NCI-H1048 (cell line): Measurements from ENCODE around the gene MLLT3.

Experiments used
- DNase-seq: peaks from one replicate; lab custom pipeline; 2025; lab: John Stamatoyannopoulos, UW

MLLT3 gene

DNA sequence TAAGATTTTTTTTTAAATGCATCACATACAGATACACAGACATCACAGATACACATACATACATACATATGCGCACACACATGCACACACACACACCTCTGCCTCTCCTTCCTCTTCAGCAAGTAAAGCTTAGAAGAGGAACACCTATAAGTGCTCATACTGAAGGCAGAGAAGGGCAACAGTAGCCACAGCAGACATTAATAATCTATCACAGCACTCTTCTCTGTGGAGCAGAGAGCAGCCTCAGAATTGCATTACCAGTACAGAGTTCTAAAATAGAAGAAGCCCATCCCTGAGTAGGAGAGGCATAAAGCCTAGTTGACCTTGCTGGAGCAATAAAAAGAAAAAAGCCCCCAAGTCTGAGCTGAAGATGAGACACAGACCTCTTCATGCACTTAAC lies 110.6 kb downstream of the MLLT3 start:
- no peak for DNase-seq

- DNase-seq = no peak
Measured at GRCh38 chr9:20509466-20509865, 112.8 kb downstream of the MLLT3 start.

- DNase-seq = no peak
Measured at GRCh38 chr9:20508242-20508641, 114.1 kb downstream of the MLLT3 start.

DNA sequence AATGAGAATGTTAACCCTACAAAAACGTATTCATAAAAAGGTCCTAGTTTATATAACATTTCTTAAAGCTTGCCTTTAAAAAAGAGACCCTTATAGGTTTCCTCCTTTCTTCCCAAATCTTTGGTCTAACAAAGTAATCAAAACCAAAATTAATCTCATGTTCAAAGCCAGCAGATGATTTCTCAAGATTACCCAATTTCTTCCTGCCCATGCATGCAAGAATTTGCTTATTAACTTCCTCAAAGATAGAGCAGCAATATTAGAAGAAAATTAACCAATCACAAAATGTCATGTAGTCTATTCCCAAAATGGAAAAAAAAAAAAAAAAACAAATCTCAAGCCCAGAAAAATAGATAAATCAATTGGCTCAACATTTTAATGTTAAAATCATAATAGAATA lies 114.9 kb downstream of the MLLT3 start:
- DNase-seq = no peak

DNA sequence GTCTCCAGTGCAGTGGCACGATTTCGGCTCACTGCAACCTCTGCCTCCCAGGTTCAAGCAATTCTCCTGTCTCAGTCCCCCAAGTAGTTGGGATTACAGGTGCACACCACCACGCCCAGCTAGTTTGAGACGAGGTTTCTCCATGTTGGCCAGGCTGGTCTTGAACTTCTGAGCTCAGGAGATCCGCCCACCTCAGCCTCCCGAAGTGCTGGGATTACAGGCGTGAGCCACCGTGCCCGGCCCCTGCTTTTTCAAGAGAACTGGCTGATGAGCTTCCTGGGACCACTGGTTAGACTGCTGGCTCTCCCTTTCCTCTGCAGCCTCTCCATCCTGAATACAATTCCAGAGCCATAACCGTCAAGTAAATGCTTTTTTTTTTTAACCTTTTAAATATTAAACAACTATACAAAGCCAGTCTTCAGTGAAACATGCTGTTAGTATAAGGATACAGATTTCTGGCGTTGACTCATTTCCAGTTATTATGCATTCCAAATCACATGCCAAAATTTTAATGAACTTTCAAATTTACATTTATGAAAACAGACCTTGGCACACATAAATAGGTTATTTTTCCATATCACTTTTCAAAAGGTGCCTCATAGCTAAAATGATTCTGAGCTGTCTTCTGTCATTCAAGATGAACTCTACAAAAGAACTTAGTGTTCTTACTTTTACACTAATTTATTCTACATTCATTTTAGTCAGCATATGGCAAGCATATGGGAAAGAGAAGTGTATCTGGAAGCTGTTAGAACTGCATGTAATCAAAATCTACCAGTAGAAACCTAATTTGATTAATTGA lies 116.0 kb downstream of the MLLT3 start:
- DNase-seq = no peak

DNA sequence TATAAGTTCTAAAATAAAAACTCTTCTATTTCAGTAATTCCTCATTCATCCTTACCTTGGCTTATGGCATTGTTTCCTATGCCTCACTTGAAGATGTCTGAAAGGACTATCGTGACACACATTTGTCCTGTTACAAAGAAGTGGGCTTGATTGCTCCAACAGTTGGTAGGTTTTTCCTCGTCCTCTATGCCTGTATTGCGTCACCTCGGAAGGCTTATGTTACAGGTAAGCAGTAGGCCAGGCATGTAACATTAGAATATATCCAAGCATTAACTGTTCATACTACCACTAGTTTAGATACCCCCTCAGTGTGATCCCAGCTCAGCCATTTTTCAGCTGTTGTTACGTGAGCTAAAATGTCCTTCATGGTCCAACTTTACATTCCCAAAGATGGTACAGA lies 116.7 kb downstream of the MLLT3 start:
- no peak for DNase-seq

DNA sequence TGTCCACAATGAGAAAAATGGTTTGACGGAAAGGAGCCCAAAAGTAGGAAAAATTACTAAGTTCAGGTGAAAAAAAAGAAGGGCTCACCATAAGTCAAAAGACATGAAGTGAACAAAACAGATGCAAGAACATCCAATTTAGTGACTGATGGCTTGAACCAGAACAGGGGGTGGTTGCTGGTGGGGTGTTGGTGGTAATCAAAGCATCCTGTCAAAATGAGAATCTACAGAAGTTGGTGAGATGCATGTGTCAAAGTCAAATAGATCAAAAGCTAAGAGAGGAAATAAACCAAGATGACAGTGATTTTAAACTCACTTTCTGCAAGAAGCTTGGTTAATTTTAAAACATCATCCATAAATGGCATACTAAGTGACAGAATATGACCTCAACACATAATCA lies 117.4 kb downstream of the MLLT3 start:
- DNase-seq = no peak

GRCh38 chr9:20500101-20500500 lies 122.2 kb downstream of the MLLT3 start:
- DNase-seq = no peak

- DNase-seq = no peak
Measured at GRCh38 chr9:20499013-20499412, 123.3 kb downstream of the MLLT3 start.

GRCh38 chr9:20496328-20496727 lies 126.0 kb downstream of the MLLT3 start:
- DNase-seq = no peak

- no peak for DNase-seq
Measured at GRCh38 chr9:20495098-20495497, 127.2 kb downstream of the MLLT3 start.

GRCh38 chr9:20494035-20494434 lies 128.3 kb downstream of the MLLT3 start:
- DNase-seq = no peak

DNA sequence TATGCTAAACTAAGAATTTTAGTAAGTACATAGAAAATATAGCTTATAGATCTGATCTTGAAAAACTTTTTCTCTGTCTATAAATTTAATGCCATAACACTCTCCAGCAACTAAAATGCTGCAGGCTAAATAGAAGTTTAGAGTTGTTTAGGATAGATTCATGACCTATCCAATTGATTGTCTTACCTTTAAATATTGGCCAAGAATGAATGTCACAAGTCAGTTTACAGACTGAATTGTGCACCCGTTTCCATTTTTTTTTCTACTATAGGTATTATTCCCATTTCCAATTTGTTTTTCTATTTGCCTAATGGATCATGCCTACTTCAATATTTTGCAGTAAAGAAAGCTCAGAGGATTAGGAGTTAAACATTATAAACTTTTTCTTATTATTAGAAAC lies 129.5 kb downstream of the MLLT3 start:
- DNase-seq = no peak

DNA sequence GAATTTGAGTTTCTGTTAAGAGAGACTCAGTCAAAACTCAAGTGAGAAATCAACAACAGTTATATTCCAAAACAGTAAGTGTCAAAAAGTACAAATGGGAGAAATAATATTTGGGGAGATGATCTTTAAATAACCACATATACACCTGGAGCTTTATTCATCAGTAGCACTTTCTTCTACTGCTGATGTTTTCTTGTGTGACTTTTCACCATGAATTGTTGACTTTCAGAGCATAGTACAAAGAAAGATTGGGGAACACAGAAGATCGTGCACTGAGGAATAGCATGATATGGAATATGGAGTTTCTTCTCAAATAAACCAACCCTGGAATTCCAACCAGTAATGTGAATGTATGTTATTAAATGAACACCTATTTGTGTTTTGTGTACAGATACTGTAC lies 130.7 kb downstream of the MLLT3 start:
- DNase-seq = no peak

- DNase-seq = no peak
Measured at GRCh38 chr9:20490246-20490834, 132.0 kb downstream of the MLLT3 start.

- DNase-seq = no peak
Measured at GRCh38 chr9:20488691-20489090, 133.6 kb downstream of the MLLT3 start.

DNA sequence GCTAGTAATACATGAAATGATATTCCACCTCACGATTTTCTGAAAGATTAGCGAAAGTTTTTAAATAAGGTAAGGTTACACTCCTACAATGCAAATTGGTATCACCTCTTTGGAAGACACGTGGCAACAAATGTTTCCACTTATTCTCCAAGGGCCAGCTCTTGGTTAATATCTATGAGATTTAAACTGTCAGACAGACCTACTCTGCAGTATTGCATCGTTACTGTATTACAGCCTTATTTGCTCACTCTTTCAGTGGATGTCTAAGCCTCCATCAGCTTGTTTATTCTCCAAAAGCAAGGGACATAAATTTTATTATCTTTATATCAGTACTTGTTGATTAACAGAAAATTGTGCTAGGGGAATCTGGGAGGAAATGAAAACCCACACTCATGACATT lies 135.7 kb downstream of the MLLT3 start:
- no peak for DNase-seq

- no peak for DNase-seq
Measured at GRCh38 chr9:20481437-20481836, 140.9 kb downstream of the MLLT3 start.

GRCh38 chr9:20480249-20480648 lies 142.1 kb downstream of the MLLT3 start:
- no peak for DNase-seq

GRCh38 chr9:20479419-20480155 lies 142.7 kb downstream of the MLLT3 start:
- DNase-seq = no peak

DNA sequence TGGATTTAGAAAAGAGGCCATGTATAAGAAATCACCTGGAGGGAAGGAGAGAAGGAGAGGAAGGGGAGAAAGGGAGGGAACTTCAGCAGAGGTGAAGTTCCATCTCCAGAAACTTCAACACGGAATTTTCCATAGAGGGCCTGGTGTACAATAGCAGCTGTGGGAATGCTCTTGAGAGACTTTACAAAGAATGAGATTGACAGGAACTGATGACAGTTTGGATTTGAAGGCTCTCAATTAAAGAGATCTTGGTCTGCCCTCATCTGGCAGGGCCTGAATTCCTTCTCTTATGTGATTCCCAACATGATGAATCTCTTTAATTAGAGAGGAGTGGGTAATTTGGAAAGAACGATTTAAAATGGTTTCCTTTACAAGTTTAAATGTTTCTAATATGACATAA lies 143.5 kb downstream of the MLLT3 start:
- no peak for DNase-seq

DNA sequence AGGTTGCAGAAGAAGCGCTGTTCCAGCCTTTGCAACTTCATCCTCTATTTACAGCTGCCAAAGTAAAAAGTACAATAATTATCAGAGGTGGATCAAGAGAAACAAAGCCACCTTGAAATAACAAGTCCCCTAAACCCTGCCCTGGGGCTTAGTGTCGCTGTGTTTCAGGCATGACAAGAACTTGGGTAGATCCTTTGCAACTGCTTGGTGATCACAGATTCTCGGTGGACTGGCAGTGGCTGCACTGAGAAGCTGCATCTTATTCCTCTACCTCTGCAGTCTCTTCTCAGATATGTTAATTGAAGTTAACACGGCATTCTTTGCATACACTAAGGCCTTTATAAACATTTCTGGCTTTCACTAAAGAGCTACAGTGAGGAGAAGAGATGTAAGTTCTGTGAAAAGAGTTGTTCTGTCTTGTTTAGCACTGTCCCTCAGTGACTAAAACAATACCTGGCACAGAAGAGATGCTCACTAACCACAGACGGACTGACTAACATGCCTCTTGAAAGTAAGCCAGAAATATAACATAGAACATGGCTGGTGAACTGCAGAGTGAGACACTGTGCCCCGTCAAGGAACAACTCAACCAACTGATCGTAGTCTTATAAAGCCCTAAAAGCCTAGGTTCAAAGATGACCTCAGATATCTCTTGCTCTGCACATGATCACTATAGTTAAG lies 144.2 kb downstream of the MLLT3 start:
- DNase-seq = no peak
